Common myeloid progenitor, CD34-positive (primary cell): ENCODE results near the gene PAMR1.

ENCODE experiments used
- CTCF ChIA-PET: fragments of 350-600 bp; sonication (Branson Sonifier 250); formaldehyde crosslinking; loops from one replicate; lab custom pipeline; 2021; ENCODE audit warnings: antibody characterized with exemption; lab: Charles Lee
- POLR2A ChIA-PET: fragments of 350-600 bp; sonication (Branson Sonifier 250); formaldehyde crosslinking; loops from one replicate; lab custom pipeline; 2021; ENCODE audit warnings: antibody characterized with exemption; lab: Charles Lee
- DNase-seq, 3 donors: peaks; one replicate each; pipeline versions ENCODE4 v3.0.0 to v3.0.0-alpha.2; 2013
- H3K27ac ChIP-seq, 2 experiments: 1 replicate in 1 of 2; 2 replicates in 1 of 2; pipeline ENCODE4 v1.7.0; 2013; ENCODE audit warnings: inconsistent platforms in 2 of 2, low read length in 2 of 2, mild to moderate bottlenecking in 2 of 2, low read depth in 1 of 2, moderate library complexity in 1 of 2; ENCODE audit not compliant: severe bottlenecking in 2 of 2, insufficient read depth in 1 of 2, poor library complexity in 1 of 2
- H3K27me3 ChIP-seq, 5 experiments: replicated peaks in 2 of 5; 1 replicate in 3 of 5; 2 replicates in 2 of 5; pipeline versions ENCODE4 v1.6.1 to v1.7.0; 2013; ENCODE audit warnings: low read length in 4 of 5, mild to moderate bottlenecking in 2 of 5, moderate library complexity in 2 of 5, inconsistent platforms in 1 of 5; ENCODE audit not compliant: insufficient read depth in 5 of 5, control insufficient read depth in 4 of 5
- H3K36me3 ChIP-seq, 4 experiments: 1 replicate in 2 of 4; 2 replicates in 2 of 4; pipeline versions ENCODE4 v1.6.1 to v1.7.0; 2013; ENCODE audit warnings: low read length in 3 of 4, control low read depth in 1 of 4, mild to moderate bottlenecking in 1 of 4; ENCODE audit not compliant: control insufficient read depth in 4 of 4, insufficient read depth in 4 of 4
- H3K4me1 ChIP-seq, 4 experiments: 1 replicate in 3 of 4; 2 replicates in 1 of 4; pipeline versions ENCODE4 v1.6.1 to v1.7.1; 2013; ENCODE audit warnings: low read length in 3 of 4, mild to moderate bottlenecking in 3 of 4, control low read depth in 1 of 4, inconsistent platforms in 1 of 4, moderate library complexity in 1 of 4; ENCODE audit not compliant: control insufficient read depth in 4 of 4, insufficient read depth in 4 of 4; ENCODE audit errors: control extremely low read depth in 1 of 4
- H3K4me3 ChIP-seq, 7 experiments: 1 replicate in 4 of 7; 2 replicates in 3 of 7; pipeline versions ENCODE4 v1.5.1 to v1.7.0; 2013; ENCODE audit warnings: mild to moderate bottlenecking in 7 of 7, low read length in 6 of 7, moderate library complexity in 6 of 7, inconsistent platforms in 2 of 7, low read depth in 2 of 7, control low read depth in 1 of 7; ENCODE audit not compliant: insufficient read depth in 4 of 7, control insufficient read depth in 1 of 7; ENCODE audit errors: extremely low read depth in 1 of 7
- H3K9me3 ChIP-seq, 5 experiments: 1 replicate in 4 of 5; 2 replicates in 1 of 5; pipeline versions ENCODE4 v1.6.1 to v1.7.1; 2013; ENCODE audit warnings: low read length in 4 of 5, mild to moderate bottlenecking in 2 of 5, inconsistent platforms in 1 of 5, low read depth in 1 of 5, moderate library complexity in 1 of 5; ENCODE audit not compliant: control insufficient read depth in 4 of 5, insufficient read depth in 2 of 5; ENCODE audit errors: control extremely low read depth in 1 of 5
- WGBS: methylation state at CpG from one replicate; pipeline ENCODE4 v1.1.5; 2013; ENCODE audit not compliant: insufficient coverage; 5-methylcytosine and 5-hydroxymethylcytosine counted together

PAMR1 gene

DNA sequence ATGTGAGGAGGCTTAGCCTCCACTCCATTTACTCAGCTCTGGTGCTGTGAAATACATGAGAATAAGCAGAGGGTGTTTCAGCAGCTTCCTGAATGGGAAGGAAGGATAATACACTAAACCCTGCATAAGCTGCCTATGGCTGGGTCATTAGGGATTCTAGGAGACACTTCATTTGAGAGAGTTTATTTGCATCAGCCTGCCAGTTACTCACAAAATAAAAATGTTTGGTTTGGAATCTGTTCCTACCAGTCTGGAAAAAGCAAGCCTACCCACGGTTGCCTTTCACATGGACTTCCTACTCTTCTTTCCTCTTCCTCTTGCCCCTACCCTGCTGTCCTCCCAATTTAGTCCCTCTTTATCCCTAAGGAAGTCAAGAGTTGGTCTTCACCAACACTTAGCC, 126.5 kb downstream of the PAMR1 start:
- Histone ChIP-seq H3K4me1 (no peaks in the 10 kb centered on the region), H3K27me3 (no peaks in the 10 kb centered on the region), H3K9me3 (peaks cover 0 to 3% (median 0%) of the 10 kb centered on the region in 5 experiments), H3K4me3 (no peak overlapping the region), H3K27ac (no peak overlapping the region), H3K36me3 (no peaks in the 10 kb centered on the region)
- WGBS, result 71% methylated on average over 1 of the region's 1 CpG
- POLR2A ChIA-PET, result no interaction called here
- CTCF ChIA-PET, result no interaction called here
- no peak for DNase-seq

DNA sequence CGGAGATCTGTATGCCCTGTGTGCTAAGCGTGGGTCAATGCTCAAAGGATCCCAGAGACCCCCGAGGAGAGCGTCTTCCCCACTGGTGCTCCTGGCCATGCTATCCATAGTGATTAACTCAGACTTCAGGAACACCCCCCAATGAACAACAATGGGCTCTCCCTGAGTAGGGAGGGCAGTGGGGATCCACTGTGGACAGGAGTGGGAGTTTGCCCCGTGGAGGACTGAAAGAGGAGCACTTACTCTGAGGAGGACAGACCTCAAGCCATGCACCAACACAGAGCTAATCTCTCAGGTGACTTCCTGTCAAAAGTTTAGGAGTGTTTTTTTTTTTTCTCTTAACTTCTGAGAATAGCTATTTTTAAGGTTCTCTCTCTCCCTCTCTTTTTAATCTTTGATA, 130.5 kb downstream of the PAMR1 start:
- no peaks in the 10 kb centered on the region for H3K36me3 ChIP-seq
- H3K9me3 ChIP-seq, result peaks cover 0 to 3% (median 0%) of the 10 kb centered on the region in 5 experiments
- H3K4me1 ChIP-seq, result peaks cover 0 to 8% (median 4%) of the 10 kb centered on the region in 4 experiments
- H3K27ac ChIP-seq, result no peak overlapping the region
- 93% methylated on average over 3 of the region's 5 CpGs for WGBS
- DNase-seq, result no peak
- ChIA-PET POLR2A (interaction anchor here (0.8 kb wide), 1 partner anchor 467 kb away, joined by 6 read pairs; no protein-coding TSS in a partner anchor), CTCF (interaction anchor here (0.6 to 10.1 kb wide), 8 partner anchors 10 to 502 kb away, joined by 3 to 101 read pairs (median 4); no protein-coding TSS in a partner anchor)
- H3K4me3 ChIP-seq, result no peak overlapping the region
- peaks cover 0 to 3% (median 0%) of the 10 kb centered on the region in 5 experiments for H3K27me3 ChIP-seq

DNA sequence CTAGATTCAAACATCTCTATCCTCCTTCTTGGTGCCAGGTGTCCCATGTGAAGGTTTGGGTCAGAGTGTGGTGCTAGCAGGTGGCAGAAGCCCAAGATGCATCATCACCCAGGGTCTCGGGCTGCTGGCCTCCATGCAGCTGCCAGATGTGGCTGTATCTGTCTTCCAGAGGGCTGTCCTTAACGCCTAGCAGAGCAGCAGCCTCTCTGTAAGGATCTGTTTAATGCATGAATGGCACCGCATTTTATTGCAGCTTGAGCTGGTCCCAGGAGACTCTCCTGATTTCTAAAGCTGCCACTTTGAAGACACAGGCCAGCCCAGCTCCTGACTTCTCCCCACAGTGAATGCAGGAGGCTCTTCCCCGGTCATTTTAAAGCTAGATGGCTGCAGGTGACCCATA, 132.3 kb downstream of the PAMR1 start:
- no peaks in the 10 kb centered on the region for H3K36me3 ChIP-seq

DNA sequence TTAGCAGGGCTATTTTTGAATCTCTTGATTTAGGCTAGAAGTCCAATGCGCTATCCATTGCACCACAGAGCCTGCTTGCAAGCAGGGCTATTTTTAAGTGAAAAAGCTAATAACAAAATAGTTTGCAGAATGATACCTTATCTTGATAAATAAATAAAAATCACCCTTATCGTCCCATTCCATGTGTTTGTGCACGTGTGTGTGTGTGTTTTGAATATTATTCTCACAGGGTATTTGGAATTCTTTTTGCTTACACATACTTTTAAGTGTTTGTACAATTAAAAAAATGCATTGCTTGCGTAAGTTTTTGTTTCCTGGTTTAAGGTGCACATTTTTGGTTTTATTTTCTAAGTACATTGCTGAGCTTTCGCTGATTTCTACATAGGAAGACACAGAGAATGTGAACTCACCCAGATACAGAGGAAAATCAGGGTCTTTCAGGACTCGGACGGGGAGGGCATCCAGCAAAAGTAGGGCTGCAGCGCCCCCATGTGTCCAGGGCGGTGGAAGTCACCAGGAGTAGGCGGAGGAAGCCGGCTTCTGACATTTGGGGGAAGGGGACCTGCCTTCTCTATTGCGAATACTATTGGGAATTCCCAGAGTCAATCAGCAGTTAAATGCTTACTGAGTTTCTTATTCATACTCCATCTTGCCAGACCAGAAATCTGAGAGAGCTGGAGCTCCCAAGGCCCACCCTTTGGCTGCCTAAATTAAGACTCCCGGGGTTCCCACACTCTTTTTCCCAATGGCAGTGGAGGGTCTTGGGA, 133.3 kb downstream of the PAMR1 start:
- 11% methylated on average over 9 of the region's 13 CpGs for WGBS
- POLR2A ChIA-PET, result no interaction called here
- Histone ChIP-seq H3K4me3 (peak overlapping the region in 1 of 7 experiments; percentile 38), H3K9me3 (no peaks in the 10 kb centered on the region), H3K27me3 (peaks cover 0 to 3% (median 0%) of the 10 kb centered on the region in 5 experiments), H3K4me1 (peaks cover 0 to 8% (median 4%) of the 10 kb centered on the region in 4 experiments), H3K27ac (no peak overlapping the region), H3K36me3 (no peaks in the 10 kb centered on the region)
- peak; percentile 68 to 79 (median 75) for DNase-seq
- CTCF ChIA-PET, result interaction anchor here (0.5 to 10.1 kb wide), 25 partner anchors 10 to 806 kb away, joined by 3 to 101 read pairs (median 4); no protein-coding TSS in a partner anchor

More for the DNA sequence above, 132.3 kb downstream of the PAMR1 start:
- Histone ChIP-seq H3K27me3 (peaks cover 0 to 3% (median 0%) of the 10 kb centered on the region in 5 experiments), H3K27ac (no peak overlapping the region), H3K4me1 (peaks cover 0 to 8% (median 4%) of the 10 kb centered on the region in 4 experiments), H3K9me3 (no peaks in the 10 kb centered on the region), H3K4me3 (no peak overlapping the region)
- ChIA-PET POLR2A (no interaction called here), CTCF (interaction anchor here (0.7 to 10.1 kb wide), 13 partner anchors 11 to 807 kb away, joined by 3 to 101 read pairs (median 7); partner anchors contain the start of genes APIP and PDHX)
- 89% methylated on average over 3 of the region's 4 CpGs for WGBS
- no peak for DNase-seq

DNA sequence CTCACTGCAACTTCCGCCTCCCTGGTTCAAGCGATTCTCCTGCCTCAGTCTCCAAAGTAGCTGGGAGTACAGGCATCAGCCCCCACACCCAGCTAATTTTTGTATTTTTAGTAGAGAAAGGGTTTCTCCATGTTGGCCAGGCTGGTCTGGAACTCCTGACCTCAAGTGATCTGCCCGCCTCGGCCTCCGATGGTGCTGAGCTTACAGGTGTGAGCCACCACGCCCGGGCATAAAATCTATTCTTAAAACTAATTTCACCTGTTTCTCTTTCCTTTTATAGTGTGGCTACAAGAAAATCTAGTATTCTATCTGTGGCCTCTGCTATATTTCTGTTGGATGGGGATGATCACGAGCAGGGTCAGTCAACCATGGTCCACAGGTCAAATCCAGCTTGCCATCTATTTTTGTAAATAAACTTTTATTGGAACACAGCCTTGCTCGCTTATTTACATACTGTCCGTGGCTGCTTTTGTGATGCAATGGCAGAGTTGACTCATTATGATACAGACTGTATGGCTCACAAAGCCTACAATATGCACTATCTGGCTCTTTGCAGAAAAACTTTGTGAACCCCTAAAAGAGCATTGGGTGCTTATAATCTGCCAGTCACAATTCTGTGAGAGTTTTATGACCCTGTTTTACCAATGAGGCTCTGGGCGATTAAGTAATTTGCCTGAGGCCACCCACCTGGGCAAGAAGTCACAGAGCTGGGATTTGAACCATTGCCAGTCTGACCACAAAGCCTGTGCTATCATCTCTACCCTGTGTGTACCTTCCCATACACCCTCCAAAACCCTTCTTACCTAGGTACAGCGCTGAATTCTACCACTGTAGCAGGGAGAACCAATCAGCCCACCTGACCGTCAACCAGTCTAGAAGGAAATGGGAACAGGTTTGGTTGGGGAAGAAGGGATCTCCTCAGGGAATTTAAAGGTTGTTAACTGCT, 134.4 kb downstream of the PAMR1 start:
- Histone ChIP-seq H3K4me1 (peaks cover 0 to 8% (median 4%) of the 10 kb centered on the region in 4 experiments), H3K27ac (no peak overlapping the region), H3K27me3 (peaks cover 0 to 3% (median 0%) of the 10 kb centered on the region in 5 experiments), H3K36me3 (no peaks in the 10 kb centered on the region), H3K4me3 (no peak overlapping the region), H3K9me3 (no peaks in the 10 kb centered on the region)
- WGBS, result 85% methylated on average over 3 of the region's 13 CpGs
- ChIA-PET POLR2A (no interaction called here), CTCF (interaction anchor here (0.6 to 10.1 kb wide), 18 partner anchors 11 to 804 kb away, joined by 3 to 101 read pairs (median 4); no protein-coding TSS in a partner anchor)
- peak in 2 of 3 donors; percentile 18 to 24 for DNase-seq

DNA sequence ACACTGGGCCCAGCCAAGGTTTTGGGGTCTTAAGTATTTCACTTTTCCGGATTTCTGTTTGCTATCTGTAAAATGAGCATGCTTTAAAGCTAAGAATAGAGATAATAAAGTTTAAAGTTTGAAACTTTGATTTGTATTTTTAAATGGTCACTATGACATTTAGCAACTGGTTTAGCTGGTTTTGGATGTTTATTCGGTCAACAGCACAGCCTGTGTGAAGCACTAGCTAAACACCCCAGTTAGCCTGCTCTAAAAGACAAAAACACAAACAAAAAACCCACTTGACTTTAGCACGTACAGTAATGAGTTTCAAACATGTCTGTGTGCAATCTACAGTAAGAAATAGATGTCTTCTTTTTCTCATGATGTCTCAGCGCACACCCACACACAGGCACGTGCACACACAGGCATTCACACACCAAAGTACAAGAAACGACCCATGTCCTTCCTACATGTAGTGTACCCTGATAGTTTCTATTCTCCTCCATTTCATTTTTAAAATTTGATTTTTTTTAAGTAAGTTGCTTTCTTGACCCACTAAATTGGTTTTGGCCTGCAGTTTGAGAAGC, 135.4 kb downstream of the PAMR1 start:
- Histone ChIP-seq H3K4me3 (no peak overlapping the region), H3K36me3 (no peaks in the 10 kb centered on the region), H3K4me1 (peaks cover 0 to 8% (median 4%) of the 10 kb centered on the region in 4 experiments), H3K27me3 (peaks cover 0 to 3% (median 0%) of the 10 kb centered on the region in 5 experiments), H3K27ac (no peak overlapping the region), H3K9me3 (peaks cover 0 to 2% (median 0%) of the 10 kb centered on the region in 5 experiments)
- no peak for DNase-seq
- ChIA-PET CTCF (interaction anchor here (1.1 to 10.1 kb wide), 5 partner anchors 210 to 803 kb away, joined by 3 to 101 read pairs (median 3); no protein-coding TSS in a partner anchor), POLR2A (no interaction called here)
- WGBS, result 94% methylated on average over 3 of the region's 6 CpGs
